Heart left ventricle (tissue), 13 donors: Measurements from ENCODE around the gene PTPN7.

Source experiments
- POLR2A ChIP-seq, 2 donors: fragments of 450-650 bp; IDR thresholded peaks; one replicate each; pipeline ENCODE4 v1.6.1; 2017; ENCODE audit warnings: antibody characterized with exemption in 2 of 2, mild to moderate bottlenecking in 2 of 2, moderate library complexity in 2 of 2
- TF ChIP-seq, protein P1 (sequence below), 12 donors: fragments of 200-600 bp; sonication (generic) in 4 of 12; IDR thresholded peaks; one replicate each; pipeline versions ENCODE4 v1.5.0 to v1.8.0; 2018 to 2022; ENCODE audit warnings: antibody characterized with exemption in 12 of 12, mild to moderate bottlenecking in 5 of 12
- donor health status: ischemic (EF 13 %, LVEDD 7.1; RV severe dilation, severe dysfunction).
- donor health status: DM: no; HTN: yes; CAD: no.
- donor health status: DM: no; HTN: no; CAD: no.
- donor health status: ischemic (EF 25% LVEDD 6.9; RV normal size, moderate dysfunction).
- donor health status: ischemic (EF 25% LVEDD 5.7; RV mildly dilated, moderate dysfunction).
- donor health status: ischemic (EF 35%, LVEDD 5.7; RV mildly dilated, moderate dysfunction).
- donor health status: nonischemic (EF 11% LVEDD 7.7; RV severe dilation, severe dysfunction).
- donor health status: DM: yes; HTN: yes; CAD: no.
- donor health status: PGD.
- donor health status: ischemic (EF 29% LVEDD 5.4; RV normal size, mild dysfunction).
- donor health status: nonischemic (EF 23%, LVEDD 6.1; RV moderate dilation, normal function).

DNA sequence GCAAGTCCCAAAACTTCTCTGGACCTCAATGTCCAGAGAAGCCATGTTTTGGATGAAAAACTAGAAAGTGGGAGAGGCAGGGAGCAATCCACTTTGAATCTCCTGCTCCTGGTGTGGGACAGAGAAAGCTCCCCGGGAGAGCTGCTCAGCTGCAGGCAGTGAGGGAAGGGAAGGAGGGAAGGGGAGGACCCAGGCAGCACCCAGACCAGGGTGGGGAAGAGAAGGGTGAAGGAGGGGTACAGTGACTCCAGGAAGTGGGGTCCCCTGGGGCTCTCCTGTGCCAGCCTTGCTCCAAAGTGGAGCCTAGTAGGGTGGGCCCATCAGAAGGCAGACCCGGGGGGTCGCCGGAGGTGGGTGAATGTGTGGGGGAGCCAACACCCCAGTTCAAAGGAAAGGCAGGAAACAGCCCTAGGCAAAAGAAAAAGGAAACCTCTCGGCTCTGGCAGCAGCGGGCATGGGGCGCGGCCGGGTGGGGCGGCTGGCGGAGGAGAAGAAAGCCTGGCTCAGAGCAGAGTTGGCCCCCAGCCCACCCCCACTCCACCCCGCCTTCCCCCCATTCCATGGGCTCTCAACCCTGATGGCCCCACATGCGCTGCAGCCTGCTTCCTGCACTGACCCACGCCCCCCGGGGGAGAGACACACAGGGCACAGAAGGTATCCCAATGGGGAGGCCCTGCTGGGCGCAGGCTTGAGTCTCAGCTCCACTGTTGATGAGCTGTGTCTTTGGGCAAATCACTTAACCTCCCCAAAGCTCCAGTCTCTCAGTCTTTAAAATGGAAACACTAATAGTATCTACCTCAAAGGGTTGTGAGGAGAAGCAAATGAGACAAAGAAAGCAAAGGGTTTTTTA lies 38.9 kb upstream of the PTPN7 start:
- no peak for TF ChIP-seq POLR2A (IDR thresholded peaks at IDR 0.05)
- TF ChIP-seq, protein P1, sequence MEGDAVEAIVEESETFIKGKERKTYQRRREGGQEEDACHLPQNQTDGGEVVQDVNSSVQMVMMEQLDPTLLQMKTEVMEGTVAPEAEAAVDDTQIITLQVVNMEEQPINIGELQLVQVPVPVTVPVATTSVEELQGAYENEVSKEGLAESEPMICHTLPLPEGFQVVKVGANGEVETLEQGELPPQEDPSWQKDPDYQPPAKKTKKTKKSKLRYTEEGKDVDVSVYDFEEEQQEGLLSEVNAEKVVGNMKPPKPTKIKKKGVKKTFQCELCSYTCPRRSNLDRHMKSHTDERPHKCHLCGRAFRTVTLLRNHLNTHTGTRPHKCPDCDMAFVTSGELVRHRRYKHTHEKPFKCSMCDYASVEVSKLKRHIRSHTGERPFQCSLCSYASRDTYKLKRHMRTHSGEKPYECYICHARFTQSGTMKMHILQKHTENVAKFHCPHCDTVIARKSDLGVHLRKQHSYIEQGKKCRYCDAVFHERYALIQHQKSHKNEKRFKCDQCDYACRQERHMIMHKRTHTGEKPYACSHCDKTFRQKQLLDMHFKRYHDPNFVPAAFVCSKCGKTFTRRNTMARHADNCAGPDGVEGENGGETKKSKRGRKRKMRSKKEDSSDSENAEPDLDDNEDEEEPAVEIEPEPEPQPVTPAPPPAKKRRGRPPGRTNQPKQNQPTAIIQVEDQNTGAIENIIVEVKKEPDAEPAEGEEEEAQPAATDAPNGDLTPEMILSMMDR (IDR thresholded peaks at IDR 0.05): no peak
